ENCODE measurements around the gene FGGY.

FGGY gene

DNA sequence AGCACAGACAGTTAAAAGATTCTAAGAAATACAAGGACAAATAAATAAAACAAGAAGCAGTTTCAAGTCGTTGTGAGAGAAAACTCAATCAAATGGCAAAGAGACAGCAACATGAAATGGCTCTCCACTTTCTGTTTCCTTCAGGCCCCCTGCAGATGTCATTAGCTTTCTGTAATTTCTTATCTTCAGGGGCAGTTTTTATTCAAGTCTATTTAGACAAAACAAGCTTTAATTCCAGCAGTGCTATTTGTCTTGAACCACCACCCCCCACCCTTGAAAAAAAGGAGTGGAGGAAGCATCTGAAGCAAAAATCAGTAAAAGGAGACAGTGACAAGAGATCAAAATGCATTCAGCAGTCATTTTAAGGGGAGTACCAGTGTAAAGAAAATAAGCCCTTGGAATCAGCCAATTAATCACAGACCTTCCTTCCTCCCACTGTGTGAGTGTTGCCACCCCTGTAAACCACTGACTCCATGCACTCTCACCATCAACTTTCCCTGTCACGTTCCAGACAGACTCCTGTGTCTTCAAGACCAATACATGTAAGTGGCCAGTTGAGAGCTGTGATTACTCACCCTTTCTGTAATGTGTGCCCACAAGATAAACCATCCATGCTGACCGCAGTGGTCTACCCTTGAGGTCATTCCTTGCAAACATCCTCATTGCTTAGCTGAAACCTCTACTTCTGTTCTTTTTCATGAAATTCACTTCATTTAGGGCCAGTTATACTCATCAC, 381.8 kb downstream of the FGGY start:
- no peak for DNase-seq (ENCODE audit: low spot score)

DNA sequence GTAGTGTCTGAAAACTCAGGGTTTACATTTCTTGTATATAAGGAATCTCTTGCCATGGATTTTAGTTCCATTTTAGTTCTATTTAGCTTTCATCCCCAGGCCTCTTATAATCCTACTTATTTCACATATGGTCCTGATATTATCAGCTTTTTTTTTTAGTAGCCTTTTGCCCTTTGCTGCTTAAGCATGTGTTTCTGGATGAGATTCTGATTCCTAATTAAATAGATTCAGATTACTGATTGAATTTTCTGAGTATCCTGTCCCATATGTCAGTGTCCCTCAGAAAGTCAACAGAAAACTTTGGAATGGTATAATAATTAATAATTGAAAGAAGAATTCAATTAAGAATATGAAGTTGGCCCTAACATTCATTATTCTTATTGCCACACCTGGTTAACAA, 383.1 kb downstream of the FGGY start:
- no peak for DNase-seq (ENCODE audit: low spot score)

DNA sequence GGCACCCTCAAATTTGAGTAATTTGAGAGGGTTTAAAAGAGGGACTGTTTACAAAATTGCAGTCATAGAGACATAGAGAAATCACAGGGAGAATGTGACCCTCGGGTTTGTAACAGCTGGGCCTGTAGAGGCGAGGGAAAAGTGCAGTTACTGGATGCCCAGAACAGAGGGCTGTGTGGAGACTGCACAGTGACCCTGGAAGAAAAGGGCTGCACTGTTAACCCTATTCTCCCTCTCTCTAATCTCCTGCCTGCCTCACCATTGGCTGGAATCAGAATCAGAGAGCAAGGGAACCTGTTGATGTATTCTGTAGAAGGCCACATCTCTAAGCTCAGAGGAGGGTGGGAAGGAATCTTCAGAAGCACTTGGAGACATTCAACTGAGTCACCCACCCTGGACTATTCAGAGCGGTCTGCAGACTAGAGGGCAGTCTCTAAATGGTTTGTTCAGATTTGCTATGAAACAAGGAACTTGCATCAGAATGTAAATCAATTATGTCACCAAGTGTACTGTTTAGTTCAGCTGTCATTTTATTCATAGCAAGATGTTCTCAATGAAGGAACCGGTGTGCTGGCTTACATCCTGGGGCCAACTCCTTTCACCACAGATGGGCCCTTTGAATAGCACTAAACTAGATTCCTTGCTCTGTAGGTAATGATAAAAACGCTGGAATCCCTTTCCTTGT, 385.6 kb downstream of the FGGY start:
- DNase-seq (ENCODE audit: low spot score), result no peak

DNA sequence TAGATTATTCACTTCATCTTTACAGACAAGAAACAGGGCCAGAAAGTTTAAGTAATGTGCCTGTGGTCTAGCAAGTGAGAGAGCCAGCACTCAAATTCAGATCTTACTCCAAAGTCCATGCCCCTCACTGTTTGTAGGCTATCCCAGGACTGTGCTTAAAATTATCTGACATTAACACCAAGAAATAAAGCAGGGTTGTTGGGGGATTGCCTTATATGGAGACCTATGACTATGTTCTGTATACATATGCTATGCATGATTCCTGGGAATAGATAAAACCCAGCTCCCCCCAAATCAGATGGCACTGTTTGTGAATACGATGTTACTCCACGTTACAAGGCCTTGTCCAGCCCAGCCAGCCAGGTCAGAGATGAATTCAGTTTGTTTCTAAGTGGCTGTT, 386.3 kb downstream of the FGGY start:
- DNase-seq (ENCODE audit: low spot score), result no peak

DNA sequence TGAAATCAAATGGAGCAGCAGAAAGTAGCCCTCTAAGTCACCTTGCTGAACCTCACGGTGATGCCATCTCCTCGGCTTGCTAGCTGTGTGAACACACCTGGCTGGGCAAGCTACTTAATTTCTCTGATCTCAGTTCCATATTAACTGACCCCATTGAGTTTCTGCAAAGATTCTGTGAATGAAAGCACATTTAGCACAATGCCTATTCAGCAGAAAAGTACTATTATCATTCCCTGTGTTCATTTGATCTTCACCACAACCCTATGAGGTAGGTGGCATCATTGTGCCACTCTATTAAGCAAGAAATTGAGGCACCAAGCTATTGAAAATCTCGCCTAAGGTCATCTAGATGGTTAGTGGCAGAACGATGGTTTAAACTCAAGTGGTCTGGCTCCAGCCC, 387.8 kb downstream of the FGGY start:
- DNase-seq (ENCODE audit: low spot score), result no peak

DNA sequence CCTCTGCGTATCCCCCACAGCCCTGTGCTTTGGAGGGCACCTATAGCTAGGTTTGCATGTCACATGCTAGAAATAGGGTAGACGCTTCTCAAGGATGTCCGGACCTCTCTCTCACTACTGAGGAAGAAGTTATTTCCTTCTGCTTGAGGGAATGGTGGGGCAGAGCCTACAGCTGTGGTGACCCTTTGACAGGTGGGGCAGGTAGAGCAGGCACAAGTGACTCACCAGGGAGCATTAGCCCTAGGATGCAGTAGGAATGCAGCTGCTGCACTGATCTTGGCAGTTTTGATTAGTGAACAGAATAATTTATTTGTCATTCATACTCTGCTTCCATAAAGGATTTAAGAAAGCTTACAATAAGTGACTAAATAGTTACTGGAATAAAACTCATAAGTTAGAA, 388.2 kb downstream of the FGGY start:
- no peak for DNase-seq (ENCODE audit: low spot score)

DNA sequence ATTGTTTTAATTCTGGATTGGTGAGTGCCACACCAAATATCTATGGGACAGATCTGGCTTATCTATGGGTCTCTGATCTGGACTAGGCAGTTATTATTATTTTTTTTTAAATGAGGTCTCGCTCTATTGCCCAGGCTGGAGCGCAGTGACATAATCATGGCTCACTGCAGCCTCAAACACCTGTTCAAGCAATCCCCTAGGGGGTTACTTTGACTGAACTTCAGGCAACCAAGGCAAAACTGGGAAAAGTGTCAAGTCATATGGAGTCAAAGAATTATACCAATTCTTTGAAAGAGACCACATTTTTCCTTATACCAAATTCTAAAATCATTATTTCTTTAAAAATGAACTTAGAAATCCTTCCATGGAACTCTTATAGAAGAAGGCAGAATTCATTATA, 388.8 kb downstream of the FGGY start:
- no peak for DNase-seq (ENCODE audit: low spot score)

DNA sequence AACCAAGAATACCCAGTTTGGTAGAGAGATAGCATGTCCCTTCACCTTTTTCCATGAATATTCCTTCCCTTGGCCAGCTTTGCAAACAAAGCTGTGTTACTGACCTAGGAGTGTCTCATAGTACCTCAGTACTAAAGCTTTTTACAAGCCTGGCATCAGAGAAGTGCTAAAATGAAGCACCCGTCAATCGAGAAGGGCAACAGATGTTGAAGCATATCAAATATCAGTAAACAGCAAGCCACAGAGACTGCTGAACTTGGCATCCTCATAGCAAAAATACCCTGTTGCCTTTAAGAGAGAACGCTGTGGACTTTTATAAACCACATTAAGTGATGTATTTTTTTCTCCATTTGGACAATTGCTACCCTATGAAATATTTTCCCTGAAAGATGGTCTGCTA, 389.3 kb downstream of the FGGY start:
- no peak for DNase-seq (ENCODE audit: low spot score)

DNA sequence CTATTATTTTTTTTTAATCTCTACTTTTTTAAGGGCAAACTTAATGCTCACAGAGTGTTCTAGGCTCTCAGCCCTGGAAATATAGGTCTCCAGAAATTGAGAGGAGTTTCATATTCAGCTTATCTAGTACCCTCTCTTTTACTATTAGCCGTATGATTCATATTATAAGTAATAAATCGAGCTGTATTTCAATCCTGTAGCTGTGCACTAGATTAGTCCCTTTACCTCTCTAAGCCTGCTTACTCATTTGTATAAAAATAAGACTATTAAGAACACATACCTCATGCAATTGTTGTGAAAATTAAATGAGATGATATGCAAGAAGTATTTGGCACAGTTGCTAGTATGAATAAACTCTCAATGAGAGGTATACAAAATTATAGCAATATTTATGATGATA, 389.7 kb downstream of the FGGY start:
- DNase-seq (ENCODE audit: low spot score), result no peak

DNA sequence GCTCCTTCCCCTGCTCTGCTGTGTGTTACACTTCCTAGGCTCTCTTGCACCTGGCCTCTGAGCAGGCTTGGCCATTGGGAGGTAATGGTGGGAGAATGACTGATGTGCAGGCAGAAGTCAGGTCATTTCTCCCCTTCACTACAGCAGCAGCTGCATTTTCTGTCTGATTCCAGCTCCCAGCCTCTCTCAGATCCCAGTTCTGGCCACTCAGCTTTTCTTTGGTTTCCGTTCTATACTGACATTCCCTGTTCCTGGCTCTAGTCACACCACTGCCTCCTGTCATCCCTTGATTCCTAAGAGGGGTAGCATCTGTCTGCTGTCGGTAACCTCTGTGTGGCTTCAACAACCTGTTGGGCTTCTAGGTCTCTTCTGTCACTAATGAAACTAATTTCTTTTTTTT, 390.2 kb downstream of the FGGY start:
- DNase-seq (ENCODE audit: low spot score), result no peak

DNA sequence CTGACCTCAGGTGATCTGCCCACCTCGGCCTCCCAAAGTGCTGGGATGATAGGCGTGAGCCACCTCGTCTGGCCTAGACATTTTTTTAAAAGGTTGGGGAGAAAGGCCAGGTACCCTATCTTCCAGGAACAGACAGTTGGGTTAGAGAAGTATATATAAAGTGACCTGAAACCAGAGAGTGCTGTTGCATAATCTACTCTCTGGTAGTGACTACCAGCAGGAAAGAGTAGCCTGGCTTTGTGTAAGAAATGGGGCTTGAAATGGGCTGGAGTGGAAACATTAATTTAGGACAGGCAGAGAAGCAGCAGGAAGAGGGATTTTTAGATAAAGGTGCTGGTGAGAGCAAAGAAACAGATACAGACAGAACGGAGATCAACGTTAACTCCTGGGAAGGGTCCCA, 392.1 kb downstream of the FGGY start:
- no peak for DNase-seq (ENCODE audit: low spot score)

DNA sequence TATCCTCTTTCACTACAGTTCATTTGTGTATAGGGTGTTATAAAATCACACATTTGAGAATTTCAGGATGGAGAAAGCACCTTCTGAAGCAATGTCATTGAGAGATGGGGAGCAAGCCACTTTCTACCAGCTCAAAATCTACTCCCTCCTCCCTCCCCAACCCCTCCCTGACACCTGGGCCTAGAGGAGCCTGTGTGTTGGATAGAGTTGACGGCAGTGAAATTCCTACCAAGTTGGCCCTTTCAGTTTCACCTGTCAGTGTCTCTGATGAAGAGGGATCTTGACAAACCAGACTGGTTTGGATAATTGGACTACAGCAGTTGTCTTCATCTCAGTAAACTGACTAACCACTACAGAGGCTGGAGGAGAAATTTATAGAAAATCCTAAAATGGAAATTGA, 392.8 kb downstream of the FGGY start:
- DNase-seq (ENCODE audit: low spot score), result no peak

DNA sequence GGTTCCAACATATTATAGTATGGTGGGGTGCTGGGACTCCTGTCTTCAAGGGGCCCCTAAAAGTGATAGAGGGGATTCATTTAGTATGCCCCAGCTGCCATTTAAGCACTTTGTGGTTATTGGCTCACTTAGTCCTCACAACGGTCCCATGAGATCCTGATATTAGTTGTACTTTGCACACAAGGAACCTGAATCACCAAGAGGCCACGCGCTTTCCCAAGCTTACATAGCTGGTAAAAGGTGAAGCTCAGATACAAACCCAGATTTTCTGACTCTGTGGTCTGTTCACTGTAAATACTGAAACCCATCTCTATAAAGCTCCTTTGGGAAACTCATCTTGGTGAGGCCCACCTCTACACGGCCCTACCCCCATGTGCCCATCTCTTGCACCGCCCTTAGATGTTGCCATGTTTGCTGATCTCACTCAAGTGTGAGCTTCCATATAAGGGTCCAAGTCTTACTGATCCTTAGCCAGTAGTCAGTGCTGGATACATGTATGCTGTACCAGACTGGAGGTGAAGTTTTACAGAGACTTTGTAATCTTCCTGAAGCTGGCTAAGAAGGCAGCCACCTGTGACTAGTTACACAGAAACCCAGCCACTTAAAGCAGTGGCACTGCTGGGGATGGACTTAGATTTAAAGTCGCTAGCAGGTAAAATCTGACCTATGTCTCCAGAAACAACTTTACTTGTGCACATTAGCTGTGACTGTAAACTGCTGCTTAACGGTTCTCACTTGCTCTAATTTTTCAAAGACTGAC, 393.5 kb downstream of the FGGY start:
- no peak for DNase-seq (ENCODE audit: low spot score)

DNA sequence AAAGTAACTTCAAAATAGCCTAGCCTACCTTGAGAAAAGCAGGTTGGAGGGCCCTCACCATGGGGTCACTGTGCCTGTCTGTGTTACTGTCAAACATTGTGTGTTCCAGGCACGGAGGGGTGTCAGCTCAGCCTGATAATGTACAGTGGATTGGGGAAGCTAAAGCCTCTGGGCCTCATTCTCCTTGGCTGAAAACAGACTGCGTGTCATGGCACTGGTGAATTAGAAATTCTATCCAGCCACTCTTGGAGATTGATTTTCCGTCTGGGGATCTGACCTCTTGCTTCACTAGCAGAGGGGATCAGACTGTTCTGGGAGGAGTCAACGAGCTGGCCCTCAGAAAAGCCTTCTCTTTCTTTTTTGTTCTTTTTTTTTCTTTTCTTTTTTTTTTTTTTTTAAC, 394.4 kb downstream of the FGGY start:
- no peak for DNase-seq (ENCODE audit: low spot score)

DNA sequence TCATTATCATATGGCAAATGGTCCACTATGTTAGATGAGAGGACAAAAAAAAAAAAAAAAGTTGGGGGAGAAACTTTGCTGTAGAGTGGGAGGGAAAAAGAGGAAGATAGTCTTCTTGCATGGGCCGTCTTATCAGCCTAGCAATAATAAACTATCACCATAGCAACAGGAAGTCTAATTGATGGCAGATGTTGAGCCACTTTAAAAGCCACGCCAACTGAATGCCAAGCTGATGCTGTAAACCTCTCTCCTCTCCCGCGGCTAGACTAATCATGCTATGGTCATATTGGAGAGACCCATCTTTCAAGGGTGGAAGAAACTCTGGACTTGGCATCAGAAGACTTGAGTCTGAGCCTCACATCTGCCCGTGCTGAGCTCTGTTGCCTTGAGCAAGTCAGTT, 395.7 kb downstream of the FGGY start:
- no peak for DNase-seq (ENCODE audit: low spot score)

DNA sequence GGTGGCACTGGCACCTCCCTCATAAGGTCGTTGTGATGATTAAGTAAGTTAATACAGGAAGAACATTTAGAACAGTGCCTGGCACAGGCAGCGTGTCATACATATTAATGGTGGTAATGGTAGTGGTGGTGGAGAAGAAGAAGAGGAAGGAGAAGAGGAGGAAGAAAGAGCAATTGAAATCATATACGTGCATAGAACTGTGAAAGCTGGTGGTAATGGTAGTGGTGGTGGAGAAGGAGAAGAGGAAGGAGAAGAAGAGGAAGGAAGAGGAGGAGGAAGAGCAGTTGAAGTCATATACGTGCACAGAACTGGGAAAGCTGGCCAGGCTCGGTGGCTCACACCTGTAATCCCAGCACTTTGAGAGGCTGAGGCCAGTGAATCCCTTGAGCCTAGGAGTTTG, 396.5 kb downstream of the FGGY start:
- no peak for DNase-seq (ENCODE audit: low spot score)

DNA sequence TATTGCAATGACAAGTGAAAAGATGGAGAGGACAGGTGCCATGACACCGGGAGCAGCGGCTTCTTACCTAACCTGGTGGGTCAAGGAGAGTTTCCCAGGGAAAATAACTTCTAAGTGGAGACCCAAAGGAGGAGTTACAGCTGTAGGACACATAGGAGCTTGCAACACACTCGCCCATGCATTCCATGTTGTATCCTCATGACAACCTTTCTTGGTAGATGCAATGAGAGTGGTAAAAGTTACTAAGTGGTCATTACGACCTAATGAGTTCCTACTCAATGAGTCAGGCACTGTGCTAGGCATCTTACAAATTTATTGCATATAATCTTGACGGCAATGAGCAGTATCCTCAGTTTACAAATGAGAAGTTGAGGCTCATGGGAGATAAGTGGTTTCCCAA, 398.4 kb downstream of the FGGY start:
- no peak for DNase-seq (ENCODE audit: low spot score)

DNA sequence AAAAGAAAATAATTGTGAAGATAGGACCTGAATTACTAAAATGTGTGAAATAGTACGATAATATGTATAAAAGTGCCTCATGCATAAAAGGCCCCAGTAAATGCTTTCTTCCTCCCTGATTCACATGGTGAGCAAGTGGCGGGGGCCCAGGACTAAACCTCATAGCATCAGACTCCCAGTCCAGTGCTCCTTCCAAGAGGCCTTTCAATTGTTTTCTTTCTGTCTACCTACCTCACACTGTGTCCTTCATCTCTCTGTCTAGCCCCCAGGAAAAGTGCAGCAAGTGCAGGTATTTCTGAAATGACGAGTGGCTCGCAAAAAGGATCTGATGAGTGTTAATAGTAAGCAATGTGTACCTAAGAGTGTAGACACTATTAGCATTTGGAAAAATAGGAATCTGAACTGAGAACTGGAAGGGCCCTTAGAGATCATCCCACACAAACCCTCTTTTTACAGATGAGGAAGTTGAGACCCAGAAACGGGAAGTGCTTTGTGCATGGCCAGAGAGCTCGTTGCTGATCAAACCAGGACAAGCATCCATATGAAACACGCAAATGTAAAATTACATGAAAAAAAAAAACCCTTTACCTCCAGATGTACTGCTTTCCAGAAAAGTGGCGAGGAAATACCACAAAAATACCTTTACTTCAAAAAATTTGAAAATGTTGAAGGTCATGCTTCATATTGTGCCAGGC, 399.7 kb downstream of the FGGY start:
- DNase-seq (ENCODE audit: low spot score), result peak; percentile 50

DNA sequence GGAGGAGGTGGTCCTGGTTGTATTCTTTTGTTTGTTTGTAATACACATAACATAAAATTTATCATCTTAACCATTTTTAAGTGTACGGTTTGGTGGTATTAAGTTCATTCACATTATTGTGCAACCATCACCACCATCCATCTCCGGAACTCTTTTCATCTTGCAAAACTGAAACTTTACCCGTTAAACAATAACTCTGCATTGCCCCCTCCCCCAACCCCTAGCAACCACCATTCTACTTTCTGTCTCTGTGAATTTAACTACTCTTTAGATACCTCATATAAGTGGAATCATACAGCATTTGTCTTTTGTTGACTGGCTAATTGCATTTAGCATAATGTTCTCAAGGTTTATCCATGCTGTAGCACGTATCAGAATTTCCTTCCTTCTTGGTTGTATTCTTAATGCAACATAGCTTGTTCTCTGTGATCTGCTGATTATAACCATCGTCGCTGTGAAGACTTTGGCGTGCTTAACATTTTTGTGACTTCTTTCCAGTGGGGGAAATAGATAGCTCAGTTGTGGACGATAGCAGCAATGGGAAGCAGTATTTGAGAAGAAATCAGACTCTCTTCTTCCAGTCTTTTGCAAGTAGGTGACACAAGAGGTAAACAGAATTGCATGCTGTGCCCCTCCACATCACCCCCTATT, 400.4 kb downstream of the FGGY start:
- no peak for DNase-seq (ENCODE audit: low spot score)

DNA sequence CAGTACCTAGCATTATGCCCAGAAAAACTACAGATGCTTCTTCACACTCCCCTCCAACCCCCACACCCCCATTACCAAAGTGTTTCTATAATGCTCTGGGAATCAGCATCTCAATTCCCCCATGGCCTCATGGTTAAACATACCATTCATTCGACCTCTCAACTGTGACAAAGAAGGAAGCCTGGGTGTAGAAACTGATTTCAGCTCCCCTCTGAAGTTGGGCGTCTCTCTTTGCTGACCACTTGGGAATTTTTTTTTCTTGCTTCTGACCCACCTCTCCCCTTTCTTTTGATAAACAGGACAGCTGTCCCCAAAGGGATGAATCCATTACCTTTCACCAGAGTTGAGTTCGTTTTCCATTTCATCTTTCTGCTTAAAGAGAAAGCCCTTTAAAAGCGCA, 401.5 kb downstream of the FGGY start:
- no peak for DNase-seq (ENCODE audit: low spot score)

DNA sequence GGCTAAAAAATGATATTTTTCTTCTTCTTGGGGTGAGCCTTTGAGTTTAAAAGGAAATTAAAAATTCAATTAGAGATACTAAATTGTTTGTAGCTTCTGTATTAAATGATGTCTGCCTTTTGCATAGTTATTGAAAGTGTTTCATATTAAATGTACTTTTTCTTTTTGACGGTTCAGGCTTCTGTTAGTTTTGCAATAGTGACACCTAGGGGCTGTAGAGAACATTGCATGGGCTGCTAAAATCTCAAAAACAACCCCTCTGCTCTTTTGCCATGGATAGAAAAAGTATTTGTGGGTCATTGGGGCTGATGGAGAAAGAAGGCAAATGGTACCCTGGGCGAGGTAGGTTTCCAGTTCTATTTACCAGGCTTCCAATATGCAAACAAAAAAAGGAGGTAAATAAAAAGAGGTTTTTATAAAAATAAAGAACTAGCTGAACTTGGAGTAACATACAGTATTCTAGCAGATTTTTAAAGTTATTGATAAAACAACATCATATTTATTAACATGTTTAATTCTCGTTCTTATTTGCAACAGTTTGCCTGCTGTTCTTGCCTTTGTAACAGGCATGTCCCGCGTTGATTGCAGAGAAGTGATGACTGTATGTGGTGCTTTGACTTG, 402.4 kb downstream of the FGGY start:
- peak; percentile 58 for DNase-seq (ENCODE audit: low spot score)

DNA sequence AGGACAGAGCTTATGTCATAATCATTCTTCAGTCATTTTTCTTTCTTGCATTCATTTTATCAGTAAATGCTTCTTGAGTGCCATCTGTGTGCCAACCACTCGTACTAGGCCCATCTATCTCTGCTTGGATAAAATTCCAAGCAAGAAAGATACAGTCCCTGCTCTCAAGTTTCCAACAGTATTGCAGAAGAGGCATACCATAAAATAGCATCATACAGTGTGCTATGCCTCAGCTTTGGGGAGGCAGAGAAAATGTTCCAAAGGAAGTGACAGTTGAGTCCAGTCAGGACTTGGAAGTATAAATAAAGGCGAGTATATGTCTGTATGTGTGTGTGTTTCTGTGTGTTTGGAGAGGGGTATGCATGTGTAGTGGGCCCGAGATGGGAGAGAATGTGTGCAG, 404.5 kb downstream of the FGGY start:
- no peak for DNase-seq (ENCODE audit: low spot score)

Measured in globus pallidus (tissue), 1 donor.